ENCODE measurements around the gene KCNC3. TPM values are rescaled to one million over a fixed set of nuclear protein-coding genes. Genes with fewer than 3 reads are reported as not detected.

KCNC3 gene
- total and polyA plus RNA-seq, 9 donors: 0.19 to 10.2 (median 0.72) TPM

DNA sequence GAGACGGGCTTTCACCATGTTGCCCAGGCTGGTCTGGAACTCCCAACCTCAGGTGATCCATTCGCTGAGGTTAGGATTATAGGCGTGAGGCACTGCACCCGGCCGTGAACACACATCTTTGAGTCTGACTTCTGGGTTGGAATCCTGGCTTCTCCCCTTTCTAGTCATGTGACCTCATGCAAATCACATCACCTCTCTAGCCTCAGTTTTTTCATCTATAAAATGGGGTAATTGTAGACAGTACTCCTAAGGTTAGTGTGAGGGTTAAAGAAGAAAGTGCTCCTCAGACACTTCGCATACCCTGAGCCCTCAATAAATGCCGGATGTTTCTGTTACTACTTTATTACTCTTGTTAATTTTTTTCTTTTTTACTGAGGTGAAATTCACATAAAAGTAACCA, 55.4 kb downstream of the KCNC3 start:
- Histone ChIP-seq H3K9me3 (no peaks in the 10 kb centered on the region), H3K27me3 (no peaks in the 10 kb centered on the region), H3K27ac (no peak overlapping the region), H3K36me3 (no peaks in the 10 kb centered on the region), H3K4me1 (ENCODE audit: insufficient read depth) (no peaks in the 10 kb centered on the region), H3K4me3 (no peak overlapping the region)
- intact Hi-C loops (cut with DNase I): no loop called here
- WGBS, 3 donors: 83 to 86% (median 83%) methylated on average over 7 of the region's 7 CpGs
- TF ChIP-seq POLR2A (IDR thresholded peaks at IDR 0.05) (no peak), EP300 (IDR thresholded peaks at IDR 0.05) (no peak)
- TF ChIP-seq, protein P1, sequence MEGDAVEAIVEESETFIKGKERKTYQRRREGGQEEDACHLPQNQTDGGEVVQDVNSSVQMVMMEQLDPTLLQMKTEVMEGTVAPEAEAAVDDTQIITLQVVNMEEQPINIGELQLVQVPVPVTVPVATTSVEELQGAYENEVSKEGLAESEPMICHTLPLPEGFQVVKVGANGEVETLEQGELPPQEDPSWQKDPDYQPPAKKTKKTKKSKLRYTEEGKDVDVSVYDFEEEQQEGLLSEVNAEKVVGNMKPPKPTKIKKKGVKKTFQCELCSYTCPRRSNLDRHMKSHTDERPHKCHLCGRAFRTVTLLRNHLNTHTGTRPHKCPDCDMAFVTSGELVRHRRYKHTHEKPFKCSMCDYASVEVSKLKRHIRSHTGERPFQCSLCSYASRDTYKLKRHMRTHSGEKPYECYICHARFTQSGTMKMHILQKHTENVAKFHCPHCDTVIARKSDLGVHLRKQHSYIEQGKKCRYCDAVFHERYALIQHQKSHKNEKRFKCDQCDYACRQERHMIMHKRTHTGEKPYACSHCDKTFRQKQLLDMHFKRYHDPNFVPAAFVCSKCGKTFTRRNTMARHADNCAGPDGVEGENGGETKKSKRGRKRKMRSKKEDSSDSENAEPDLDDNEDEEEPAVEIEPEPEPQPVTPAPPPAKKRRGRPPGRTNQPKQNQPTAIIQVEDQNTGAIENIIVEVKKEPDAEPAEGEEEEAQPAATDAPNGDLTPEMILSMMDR (IDR thresholded peaks at IDR 0.05): no peak
- no peak for DNase-seq

DNA sequence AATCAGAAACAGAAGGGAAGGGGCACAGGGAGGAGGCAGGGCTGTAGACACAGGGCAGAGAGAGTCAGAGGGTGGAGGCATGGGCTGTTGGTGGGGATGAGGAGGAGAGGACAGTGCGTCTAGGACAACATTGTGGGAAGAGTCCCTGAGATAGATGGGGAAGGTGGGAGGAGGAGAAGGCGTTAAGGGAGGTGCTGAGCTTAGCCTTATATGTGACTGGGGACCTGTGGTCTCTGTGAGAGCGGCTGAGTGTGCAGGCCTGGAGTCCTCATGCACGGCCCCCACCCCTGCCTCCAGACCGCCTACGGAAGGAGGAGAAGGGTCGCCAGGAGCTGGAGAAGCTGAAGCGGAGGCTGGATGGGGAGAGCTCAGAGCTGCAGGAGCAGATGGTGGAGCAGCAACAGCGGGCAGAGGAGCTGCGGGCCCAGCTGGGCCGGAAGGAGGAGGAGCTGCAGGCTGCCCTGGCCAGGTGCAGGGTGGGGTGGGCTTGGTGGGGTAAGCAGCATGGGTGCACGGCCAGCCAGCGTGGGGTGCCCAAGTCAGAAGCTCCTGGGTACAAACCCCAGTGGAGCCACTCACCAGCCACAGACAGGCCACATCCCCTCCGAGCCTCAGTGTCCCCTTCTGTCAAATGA, 56.8 kb downstream of the KCNC3 start:
- H3K27me3 ChIP-seq: no peaks in the 10 kb centered on the region
- intact Hi-C loops (cut with DNase I): no loop called here
- no peak overlapping the region for H3K27ac ChIP-seq
- DNase-seq: no peak
- H3K4me3 ChIP-seq: no peak overlapping the region
- H3K9me3 ChIP-seq: no peaks in the 10 kb centered on the region
- no peaks in the 10 kb centered on the region for H3K36me3 ChIP-seq
- 69 to 78% (median 78%) methylated on average over 14 of the region's 14 CpGs for WGBS, 3 donors
- H3K4me1 ChIP-seq (ENCODE audit: insufficient read depth): no peaks in the 10 kb centered on the region
- TF ChIP-seq EP300 (IDR thresholded peaks at IDR 0.05) (no peak), POLR2A (IDR thresholded peaks at IDR 0.05) (no peak)
- TF ChIP-seq, protein P1 (IDR thresholded peaks at IDR 0.05): no peak

DNA sequence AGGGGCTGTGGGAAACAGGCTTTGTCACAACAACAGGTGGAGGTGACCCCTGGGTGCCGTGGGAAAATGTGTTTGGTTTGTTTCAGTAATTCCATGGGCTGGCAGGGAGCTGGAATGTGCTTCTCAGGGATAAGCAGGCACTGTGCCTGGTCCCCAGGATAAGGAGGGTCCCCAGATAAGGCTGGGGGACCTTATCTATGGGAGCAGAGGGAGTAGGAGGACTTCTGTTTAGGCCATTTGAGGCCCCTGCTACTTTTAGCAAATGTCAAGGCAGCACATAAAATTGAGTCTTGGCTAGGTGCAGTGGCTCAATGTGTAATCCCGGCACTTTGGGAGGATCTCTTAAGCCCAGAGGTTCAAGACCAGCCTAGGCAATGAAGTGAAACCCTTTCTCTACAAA, 59.5 kb downstream of the KCNC3 start:
- no peak for DNase-seq
- H3K4me3 ChIP-seq: no peak overlapping the region
- no peaks in the 10 kb centered on the region for H3K9me3 ChIP-seq
- no peaks in the 10 kb centered on the region for H3K36me3 ChIP-seq
- no peaks in the 10 kb centered on the region for H3K4me1 ChIP-seq (ENCODE audit: insufficient read depth)
- WGBS, 3 donors: 49 to 66% (median 61%) methylated on average over 2 of the region's 2 CpGs
- intact Hi-C loops (cut with DNase I): no loop called here
- no peaks in the 10 kb centered on the region for H3K27me3 ChIP-seq
- TF ChIP-seq POLR2A (IDR thresholded peaks at IDR 0.05) (no peak), EP300 (IDR thresholded peaks at IDR 0.05) (no peak)
- TF ChIP-seq, protein P1 (IDR thresholded peaks at IDR 0.05): no peak
- H3K27ac ChIP-seq: no peak overlapping the region

DNA sequence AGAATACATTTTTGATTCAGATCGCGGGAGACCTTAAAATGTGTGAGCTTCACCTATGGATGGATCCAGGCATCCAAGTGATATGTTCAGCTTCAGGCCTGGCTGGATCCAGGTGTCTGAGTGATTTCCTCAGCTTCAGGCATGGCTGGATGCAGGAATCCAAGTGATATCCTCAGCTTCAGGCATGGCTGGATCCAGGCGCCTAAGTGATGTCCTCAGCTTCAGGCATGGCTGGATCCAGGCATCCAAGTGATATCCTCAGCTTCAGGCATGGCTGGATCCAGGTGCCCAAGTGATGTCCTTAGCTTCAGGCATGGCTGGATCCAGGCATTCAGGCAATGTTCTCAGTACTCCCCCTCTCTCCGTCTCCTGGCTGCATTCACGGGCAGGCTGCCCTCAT, 60.7 kb downstream of the KCNC3 start:
- no peak overlapping the region for H3K27ac ChIP-seq
- TF ChIP-seq EP300 (IDR thresholded peaks at IDR 0.05) (no peak), POLR2A (IDR thresholded peaks at IDR 0.05) (no peak)
- TF ChIP-seq, protein P1 (IDR thresholded peaks at IDR 0.05): no peak
- H3K36me3 ChIP-seq: no peaks in the 10 kb centered on the region
- H3K4me3 ChIP-seq: no peak overlapping the region
- H3K4me1 ChIP-seq (ENCODE audit: insufficient read depth): no peaks in the 10 kb centered on the region
- 86 to 90% (median 89%) methylated on average over 5 of the region's 5 CpGs for WGBS, 3 donors
- intact Hi-C loops (cut with DNase I): no loop called here
- H3K9me3 ChIP-seq: no peaks in the 10 kb centered on the region
- no peaks in the 10 kb centered on the region for H3K27me3 ChIP-seq
- DNase-seq: no peak
